ENCODE results near the gene EYA2.

The EYA2 gene

DNA sequence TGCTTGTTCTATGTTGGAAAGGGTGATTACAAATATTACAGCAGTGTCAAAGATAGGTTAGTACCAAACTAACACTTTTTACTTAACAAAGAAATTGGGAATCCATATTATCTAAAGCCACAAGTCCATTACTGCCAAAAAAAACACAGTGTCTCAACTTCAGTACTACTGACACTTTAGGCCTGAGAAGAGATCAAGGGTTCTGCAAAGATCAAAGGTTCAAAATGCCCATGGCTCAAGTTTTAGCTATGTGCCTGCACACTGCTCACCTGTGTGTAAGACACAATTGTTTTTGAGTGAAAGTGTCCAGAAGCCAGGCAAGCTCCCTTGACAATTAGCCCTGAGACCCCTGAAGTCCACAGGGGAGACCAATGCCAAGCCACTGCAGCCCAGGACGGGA is 329.3 kb downstream of the EYA2 start:
- TF ChIP-seq ZNF565 (CRISPR knock-in tag; conservative IDR thresholded peaks at IDR 0.05; ENCODE audit: low read depth) (no peak), CSDC2 (CRISPR knock-in tag; IDR thresholded peaks at IDR 0.05) (no peak), RARB (CRISPR knock-in tag; IDR thresholded peaks at IDR 0.05) (no peak), ARNTL (CRISPR knock-in tag; IDR thresholded peaks at IDR 0.05; ENCODE audit: borderline replicate concordance, low read depth) (no peak), ZC3H10 (CRISPR knock-in tag; IDR thresholded peaks at IDR 0.05) (no peak), OSR1 (CRISPR knock-in tag; IDR thresholded peaks at IDR 0.05) (no peak), ZFP3 (CRISPR knock-in tag; IDR thresholded peaks at IDR 0.05) (no peak), PPARA (CRISPR knock-in tag; IDR thresholded peaks at IDR 0.05; ENCODE audit: borderline replicate concordance) (no peak), ZNF8 (CRISPR knock-in tag; IDR thresholded peaks at IDR 0.05) (no peak), ZFP30 (CRISPR knock-in tag; IDR thresholded peaks at IDR 0.05) (no peak), TOX (CRISPR knock-in tag; IDR thresholded peaks at IDR 0.05; ENCODE audit: borderline replicate concordance) (no peak), BACH2 (CRISPR knock-in tag; IDR thresholded peaks at IDR 0.05; ENCODE audit: borderline replicate concordance) (no peak), SNAI2 (CRISPR knock-in tag; IDR thresholded peaks at IDR 0.05) (no peak)
- TF ChIP-seq, protein P1, sequence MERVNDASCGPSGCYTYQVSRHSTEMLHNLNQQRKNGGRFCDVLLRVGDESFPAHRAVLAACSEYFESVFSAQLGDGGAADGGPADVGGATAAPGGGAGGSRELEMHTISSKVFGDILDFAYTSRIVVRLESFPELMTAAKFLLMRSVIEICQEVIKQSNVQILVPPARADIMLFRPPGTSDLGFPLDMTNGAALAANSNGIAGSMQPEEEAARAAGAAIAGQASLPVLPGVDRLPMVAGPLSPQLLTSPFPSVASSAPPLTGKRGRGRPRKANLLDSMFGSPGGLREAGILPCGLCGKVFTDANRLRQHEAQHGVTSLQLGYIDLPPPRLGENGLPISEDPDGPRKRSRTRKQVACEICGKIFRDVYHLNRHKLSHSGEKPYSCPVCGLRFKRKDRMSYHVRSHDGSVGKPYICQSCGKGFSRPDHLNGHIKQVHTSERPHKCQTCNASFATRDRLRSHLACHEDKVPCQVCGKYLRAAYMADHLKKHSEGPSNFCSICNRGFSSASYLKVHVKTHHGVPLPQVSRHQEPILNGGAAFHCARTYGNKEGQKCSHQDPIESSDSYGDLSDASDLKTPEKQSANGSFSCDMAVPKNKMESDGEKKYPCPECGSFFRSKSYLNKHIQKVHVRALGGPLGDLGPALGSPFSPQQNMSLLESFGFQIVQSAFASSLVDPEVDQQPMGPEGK (CRISPR knock-in tag; IDR thresholded peaks at IDR 0.05; ENCODE audit: borderline replicate concordance): no peak
- TF ChIP-seq, protein P2, sequence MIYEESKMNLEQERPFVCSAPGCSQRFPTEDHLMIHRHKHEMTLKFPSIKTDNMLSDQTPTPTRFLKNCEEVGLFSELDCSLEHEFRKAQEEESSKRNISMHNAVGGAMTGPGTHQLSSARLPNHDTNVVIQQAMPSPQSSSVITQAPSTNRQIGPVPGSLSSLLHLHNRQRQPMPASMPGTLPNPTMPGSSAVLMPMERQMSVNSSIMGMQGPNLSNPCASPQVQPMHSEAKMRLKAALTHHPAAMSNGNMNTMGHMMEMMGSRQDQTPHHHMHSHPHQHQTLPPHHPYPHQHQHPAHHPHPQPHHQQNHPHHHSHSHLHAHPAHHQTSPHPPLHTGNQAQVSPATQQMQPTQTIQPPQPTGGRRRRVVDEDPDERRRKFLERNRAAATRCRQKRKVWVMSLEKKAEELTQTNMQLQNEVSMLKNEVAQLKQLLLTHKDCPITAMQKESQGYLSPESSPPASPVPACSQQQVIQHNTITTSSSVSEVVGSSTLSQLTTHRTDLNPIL (CRISPR knock-in tag; IDR thresholded peaks at IDR 0.05; ENCODE audit: low read depth): no peak
- TF ChIP-seq, protein P3, sequence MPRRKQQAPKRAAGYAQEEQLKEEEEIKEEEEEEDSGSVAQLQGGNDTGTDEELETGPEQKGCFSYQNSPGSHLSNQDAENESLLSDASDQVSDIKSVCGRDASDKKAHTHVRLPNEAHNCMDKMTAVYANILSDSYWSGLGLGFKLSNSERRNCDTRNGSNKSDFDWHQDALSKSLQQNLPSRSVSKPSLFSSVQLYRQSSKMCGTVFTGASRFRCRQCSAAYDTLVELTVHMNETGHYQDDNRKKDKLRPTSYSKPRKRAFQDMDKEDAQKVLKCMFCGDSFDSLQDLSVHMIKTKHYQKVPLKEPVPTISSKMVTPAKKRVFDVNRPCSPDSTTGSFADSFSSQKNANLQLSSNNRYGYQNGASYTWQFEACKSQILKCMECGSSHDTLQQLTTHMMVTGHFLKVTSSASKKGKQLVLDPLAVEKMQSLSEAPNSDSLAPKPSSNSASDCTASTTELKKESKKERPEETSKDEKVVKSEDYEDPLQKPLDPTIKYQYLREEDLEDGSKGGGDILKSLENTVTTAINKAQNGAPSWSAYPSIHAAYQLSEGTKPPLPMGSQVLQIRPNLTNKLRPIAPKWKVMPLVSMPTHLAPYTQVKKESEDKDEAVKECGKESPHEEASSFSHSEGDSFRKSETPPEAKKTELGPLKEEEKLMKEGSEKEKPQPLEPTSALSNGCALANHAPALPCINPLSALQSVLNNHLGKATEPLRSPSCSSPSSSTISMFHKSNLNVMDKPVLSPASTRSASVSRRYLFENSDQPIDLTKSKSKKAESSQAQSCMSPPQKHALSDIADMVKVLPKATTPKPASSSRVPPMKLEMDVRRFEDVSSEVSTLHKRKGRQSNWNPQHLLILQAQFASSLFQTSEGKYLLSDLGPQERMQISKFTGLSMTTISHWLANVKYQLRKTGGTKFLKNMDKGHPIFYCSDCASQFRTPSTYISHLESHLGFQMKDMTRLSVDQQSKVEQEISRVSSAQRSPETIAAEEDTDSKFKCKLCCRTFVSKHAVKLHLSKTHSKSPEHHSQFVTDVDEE (CRISPR knock-in tag; IDR thresholded peaks at IDR 0.05): no peak
- ATAC-seq: no peak

DNA sequence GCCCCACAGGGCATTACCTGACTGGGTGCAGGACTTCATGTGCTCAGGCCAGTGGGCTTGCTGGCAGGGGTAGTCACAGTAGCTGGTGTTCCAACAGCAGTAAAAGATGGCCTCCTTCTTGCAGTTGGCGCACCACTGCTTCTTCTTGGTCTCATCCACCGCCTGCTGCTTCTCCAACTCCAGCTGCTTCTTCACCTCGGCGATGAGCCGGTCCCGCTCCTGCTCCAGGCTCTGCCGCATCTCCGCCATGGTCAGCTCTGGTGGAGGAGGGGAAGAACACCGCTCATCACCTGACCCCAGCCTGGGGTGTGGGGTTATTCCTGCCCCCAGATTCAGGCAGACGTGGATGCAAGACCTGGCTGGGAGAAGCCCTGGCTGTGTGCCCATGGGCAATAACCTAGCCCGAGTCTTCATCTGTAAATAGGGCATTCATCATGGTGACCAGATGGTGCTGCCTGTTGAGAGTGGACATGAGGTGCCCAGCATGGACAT is 329.7 kb downstream of the EYA2 start:
- no peak for TF ChIP-seq ZNF70 (CRISPR knock-in tag; IDR thresholded peaks at IDR 0.05)
- TF ChIP-seq PPARA (CRISPR knock-in tag; IDR thresholded peaks at IDR 0.05; ENCODE audit: borderline replicate concordance): no peak
- TF ChIP-seq ZC3H10 (CRISPR knock-in tag; IDR thresholded peaks at IDR 0.05): no peak
- TF ChIP-seq ARNTL (CRISPR knock-in tag; IDR thresholded peaks at IDR 0.05; ENCODE audit: borderline replicate concordance, low read depth): no peak
- TF ChIP-seq ZFP3 (CRISPR knock-in tag; IDR thresholded peaks at IDR 0.05): no peak
- TF ChIP-seq, protein P4, sequence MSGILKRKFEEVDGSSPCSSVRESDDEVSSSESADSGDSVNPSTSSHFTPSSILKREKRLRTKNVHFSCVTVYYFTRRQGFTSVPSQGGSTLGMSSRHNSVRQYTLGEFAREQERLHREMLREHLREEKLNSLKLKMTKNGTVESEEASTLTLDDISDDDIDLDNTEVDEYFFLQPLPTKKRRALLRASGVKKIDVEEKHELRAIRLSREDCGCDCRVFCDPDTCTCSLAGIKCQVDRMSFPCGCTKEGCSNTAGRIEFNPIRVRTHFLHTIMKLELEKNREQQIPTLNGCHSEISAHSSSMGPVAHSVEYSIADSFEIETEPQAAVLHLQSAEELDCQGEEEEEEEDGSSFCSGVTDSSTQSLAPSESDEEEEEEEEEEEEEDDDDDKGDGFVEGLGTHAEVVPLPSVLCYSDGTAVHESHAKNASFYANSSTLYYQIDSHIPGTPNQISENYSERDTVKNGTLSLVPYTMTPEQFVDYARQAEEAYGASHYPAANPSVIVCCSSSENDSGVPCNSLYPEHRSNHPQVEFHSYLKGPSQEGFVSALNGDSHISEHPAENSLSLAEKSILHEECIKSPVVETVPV (CRISPR knock-in tag; IDR thresholded peaks at IDR 0.05): no peak
- TF ChIP-seq, protein P1 (CRISPR knock-in tag; IDR thresholded peaks at IDR 0.05; ENCODE audit: borderline replicate concordance): no peak
- no peak for TF ChIP-seq OSR1 (CRISPR knock-in tag; IDR thresholded peaks at IDR 0.05)
- TF ChIP-seq, protein P5, sequence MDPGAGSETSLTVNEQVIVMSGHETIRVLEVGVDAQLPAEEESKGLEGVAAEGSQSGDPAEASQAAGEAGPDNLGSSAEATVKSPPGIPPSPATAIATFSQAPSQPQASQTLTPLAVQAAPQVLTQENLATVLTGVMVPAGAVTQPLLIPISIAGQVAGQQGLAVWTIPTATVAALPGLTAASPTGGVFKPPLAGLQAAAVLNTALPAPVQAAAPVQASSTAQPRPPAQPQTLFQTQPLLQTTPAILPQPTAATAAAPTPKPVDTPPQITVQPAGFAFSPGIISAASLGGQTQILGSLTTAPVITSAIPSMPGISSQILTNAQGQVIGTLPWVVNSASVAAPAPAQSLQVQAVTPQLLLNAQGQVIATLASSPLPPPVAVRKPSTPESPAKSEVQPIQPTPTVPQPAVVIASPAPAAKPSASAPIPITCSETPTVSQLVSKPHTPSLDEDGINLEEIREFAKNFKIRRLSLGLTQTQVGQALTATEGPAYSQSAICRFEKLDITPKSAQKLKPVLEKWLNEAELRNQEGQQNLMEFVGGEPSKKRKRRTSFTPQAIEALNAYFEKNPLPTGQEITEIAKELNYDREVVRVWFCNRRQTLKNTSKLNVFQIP (CRISPR knock-in tag; IDR thresholded peaks at IDR 0.05; ENCODE audit: borderline replicate concordance, low read depth): no peak
- no peak for ATAC-seq

All from SK-N-SH treated with all-trans-retinoic acid at 6 μM for 48 hours (cell line).